HG03469 (cell line): ENCODE data around the gene DRD2.

ENCODE experiments used
- ATAC-seq: cut with Tn5 transposase; IDR thresholded peaks from one replicate; pipeline ENCODE4 v1.9.1; 2021; ENCODE audit warnings: mild to moderate bottlenecking, moderate library complexity, moderate number of reproducible peaks; ENCODE audit not compliant: unreplicated experiment

DRD2 gene

DNA sequence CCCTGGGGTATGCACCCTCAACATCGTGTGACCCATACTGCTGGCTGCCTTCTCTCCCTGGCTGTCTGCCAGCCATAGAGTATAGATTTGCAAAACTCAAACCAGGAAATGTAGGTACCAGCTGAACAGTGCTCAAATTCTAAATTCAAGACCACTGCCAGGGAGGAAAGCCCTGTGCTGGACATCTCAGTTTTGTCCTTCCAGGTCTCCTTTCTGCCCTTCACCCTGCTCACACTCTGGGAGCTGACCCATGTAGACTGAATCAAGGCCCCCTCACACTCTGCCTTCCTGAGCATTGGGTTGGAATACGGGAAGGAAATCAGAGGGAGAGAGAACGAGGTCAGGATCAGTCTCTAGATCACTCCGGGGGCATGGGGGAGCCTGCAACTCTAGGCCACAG, 12.4 kb upstream of the DRD2 start:
- ATAC-seq: no peak

DNA sequence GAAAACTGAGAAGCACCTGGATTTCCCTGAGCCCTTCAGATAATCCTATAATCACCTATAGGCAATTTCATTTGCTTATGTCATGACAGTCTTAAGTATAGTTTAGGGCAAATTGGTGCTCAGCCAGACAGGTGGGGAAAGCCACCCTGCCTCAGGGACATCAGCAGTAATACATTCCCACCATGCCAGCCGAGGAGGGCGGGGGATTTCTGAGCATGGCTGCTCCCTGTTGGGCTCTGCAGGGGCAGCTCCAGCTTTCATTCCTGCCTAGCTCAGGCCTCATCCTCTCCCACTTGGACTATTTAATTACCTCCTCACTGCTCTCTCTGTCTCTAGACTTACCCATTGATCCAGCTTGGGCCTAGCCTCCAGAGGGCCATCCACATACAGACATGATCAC, 9.0 kb upstream of the DRD2 start:
- no peak for ATAC-seq

DNA sequence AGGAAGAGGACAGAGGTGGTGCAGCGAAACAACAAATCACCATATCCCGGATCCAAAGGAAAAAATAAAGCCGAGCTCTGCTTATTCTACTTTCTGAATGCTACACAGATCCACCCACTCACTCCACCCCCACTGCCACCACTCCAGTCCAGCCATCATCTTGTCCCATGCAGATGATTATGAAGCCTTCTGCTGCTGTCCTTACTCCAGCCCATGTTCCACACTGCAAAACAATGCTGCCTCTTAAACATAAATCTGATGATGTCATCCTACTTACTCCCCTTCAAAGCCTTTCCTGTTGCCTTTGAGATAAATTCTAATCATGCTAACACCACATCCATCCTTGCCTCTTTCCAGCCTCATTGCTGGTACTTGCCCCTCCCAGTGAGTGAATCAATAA, 6.5 kb upstream of the DRD2 start:
- no peak for ATAC-seq

DNA sequence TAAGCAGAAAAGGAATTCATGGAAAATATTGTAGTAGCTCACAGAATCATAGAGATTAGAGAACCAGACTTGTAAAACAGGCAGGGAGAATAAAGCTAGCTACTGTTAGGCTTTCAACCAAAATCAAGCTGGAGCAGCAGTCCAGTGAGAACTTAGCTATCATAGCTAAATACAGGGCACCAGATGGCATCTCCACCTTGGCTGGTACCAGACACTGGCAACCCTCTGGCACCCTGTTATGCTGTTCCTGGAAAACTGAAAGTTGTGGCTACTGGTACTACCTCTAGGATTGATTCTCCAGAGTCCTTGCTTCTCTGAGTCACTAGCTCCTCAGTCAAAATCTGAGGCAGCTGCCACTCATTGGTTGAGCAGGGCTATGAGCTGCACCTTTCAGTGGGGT, 6.0 kb upstream of the DRD2 start:
- no peak for ATAC-seq

DNA sequence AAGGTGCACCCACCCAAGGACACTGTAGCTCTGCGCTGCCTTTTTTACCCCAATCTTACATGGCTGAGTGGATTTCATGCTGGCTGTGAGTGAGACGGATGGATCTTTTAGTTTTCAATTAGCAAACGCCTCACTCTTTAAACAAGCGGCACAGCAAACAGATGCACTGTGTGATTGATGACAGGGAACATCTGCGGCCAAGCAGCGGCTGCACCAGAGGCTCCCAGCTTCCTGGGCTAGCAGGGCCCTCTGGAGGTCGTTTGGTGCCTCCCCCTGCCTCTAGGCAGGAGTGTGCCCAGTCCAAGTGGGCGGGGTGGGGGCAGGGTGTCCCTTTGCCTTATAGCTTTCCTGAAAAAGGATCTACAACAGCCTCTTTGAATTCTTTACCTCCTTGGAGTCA, 2.1 kb upstream of the DRD2 start:
- ATAC-seq: no peak

DNA sequence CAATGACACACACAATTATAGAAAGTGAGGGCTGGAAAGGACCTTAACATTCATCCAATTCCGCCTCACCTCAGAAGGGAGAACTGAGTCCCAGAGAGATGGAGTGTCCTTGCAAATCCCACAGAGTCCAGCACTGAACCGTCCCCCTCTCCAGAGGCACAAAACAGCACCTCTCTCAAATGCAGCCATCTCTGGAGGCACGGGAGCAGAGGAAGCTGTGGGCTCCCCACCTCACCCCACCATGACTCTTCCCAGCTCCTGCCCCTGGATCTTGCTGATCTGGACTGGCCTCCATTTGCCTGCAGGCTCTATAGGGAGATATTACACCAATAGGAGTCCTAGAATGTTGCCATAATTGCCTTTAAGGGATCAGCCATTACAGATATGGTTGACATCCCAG, 1.4 kb upstream of the DRD2 start:
- no peak for ATAC-seq

DNA sequence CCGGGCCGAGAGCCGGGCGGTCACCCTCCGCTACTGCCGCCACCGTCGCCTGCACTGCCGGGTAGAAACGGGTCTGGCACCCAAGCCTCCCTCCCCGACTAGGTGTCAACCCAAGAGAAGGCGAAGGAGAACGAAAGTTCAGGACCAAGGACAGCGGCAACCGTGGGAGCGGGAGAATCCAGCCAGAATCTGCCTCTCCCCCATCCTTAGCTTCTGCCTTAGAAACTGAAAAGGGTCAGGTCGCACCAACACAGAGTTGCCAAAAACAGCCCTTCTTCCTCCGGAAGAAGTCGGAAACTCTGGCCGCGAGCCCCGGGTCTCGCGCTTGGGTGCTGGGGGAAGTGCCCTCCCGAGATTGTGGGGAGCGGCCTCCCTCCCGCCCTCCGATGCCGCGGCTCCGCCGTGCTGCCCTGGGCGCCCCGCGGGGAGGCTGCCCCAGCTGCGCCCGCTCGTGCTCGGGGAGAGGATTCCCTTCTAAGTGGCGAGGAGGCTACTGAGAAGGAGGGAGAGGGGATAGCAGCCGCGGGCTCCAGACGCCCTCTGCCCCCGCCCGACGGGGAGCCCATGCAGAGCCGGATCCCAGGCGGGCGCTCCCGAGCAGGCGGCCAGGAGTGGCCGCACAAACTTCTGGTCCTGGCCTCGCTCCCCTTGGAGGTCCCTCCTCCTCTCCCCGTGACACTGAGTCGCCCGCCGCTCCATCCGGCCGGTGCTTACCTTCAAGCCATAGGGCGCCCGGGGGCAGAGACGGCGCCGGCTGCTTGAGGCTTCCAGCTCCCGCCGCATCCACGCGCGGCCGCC, 637 bp downstream of the DRD2 start:
- ATAC-seq: no peak

DNA sequence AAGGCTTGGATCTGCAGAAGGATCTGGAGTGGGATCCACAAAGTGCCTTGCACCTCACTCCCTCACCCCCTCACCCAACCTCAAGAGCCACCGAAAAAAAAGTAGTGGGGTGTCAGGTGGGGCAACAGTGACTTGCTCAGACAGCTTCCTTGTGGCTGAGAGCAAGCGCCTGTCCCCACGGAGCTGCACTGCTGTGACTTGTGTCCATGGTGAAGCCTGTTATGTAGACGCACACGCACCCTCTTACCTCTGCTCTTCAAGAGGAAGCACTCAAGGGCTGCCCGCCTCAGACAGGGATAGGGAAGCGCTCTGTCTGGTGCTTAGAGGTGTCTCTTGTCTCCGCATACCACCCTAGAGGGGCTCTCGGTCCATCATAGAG, 1.2 kb downstream of the DRD2 start:
- ATAC-seq: no peak

DNA sequence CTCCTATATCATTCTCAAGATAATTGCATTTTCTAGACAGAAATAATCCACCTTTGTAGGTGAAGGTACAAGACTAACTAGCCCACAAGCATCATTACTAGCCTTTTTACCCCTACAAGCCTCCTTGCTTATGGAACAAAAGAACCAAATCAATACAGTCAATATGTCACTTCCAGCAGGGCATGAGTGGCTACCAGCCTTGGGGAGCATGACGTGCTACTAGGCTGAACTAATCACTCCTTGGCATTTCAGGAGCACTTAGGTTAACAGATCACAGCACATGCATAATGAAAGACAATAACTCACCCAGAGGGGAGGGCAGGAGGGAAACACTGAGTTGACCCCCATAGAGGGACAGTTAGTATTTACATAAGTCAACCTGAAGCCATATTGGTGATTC, 2.7 kb downstream of the DRD2 start:
- no peak for ATAC-seq

DNA sequence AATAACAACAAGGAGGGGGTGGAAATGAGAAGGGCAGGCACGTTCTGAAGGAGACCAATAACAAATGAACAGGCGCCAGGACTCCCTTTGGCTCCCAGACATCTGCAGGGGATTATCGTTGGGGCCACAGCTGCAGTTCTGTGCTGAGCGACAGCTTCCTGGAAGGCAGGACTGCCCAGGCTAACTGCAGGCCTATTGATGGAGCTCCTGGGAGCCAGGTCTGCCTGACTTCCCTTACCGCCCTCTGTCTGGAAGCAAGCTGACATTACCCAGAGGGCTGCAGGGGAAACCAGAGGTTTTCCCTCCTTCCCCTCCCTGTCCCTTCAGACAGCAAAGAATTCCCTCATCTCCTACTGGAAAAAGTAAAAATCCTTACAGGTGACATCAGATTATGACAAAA, 5.0 kb downstream of the DRD2 start:
- no peak for ATAC-seq

DNA sequence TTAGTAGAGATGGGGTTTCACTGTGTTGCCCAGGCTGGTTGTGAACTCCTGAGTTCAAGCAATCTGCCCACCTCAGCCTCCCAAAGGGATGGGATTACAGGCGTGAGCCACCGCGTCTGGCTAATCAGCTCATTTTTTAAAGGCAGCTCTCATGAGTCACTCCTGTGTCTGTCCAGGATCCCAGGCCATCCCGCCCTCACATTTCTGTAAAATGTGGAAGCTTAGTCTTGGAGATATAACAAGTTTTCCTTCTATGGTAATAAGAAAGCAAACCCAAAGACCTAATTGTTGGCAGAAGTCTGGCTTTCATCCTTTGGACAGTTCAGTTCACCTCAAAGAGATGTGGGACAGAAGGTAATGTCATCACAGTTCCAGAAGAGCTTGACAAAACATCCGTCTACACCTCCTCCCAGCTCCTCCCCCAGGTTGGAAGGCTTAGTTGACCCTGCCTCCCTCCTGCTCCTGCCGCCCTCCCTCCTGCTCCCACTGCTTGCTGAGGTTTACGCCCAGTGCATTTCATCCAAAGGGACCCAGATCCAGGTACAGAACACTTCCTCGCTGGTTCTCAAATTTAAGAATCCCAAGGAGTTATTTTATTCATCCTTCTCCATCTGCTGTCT, 6.4 kb downstream of the DRD2 start:
- no peak for ATAC-seq

DNA sequence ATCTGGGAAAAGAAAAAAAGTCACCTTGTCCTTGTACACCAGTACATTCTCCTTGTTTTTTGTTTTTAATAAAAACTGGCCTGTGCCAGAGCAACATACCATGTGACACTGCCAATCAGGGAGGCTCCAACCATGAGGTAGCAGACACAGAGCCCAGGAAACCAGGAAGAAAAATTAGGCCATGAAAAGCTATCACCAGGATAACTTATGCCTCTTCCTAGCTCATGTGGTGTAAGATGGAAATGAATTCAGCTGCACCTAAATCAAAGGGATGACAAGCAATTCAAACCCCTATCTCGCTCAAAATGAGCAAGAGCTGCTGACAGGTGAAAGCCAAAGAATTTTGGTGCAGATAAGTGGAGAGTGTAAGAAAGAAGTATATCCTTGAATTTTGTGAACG, 7.7 kb downstream of the DRD2 start:
- no peak for ATAC-seq

DNA sequence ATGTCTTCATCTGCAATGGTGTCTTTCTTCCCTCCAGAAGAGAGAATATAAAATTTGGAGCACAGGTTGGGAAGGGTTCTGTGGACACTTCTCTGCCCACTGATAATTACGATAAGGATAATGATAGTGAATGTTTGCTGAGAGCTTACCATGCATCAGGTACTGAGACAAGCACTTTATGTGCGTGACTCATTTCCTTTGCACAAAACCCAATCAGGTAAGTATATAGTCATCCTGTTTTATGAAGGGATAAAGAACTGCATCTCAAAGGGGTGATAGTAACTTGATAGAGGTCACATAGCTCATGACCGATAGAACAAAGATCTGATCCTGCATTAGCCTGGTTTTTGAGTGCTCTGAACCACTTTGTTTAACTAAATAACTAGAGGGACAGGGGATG, 9.4 kb downstream of the DRD2 start:
- ATAC-seq: no peak

DNA sequence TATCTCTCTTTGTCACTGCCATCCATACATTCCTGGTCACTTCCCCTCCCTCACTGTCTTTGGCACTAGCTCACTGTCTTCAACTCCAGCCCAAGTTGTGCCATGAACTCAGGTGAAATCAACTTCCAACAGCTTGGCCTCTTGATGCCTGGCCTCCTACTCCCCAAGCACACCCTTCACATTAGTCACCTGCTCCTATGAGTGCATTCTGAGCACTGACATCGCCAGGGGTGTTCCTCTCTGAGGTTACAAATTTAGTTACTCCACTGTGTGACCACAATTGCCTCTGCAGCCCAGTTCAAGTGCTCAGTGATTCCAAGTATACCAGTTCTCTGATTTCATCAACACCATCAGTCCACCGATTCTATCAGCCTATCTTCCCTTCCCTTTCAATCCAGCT, 10.8 kb downstream of the DRD2 start:
- no peak for ATAC-seq

DNA sequence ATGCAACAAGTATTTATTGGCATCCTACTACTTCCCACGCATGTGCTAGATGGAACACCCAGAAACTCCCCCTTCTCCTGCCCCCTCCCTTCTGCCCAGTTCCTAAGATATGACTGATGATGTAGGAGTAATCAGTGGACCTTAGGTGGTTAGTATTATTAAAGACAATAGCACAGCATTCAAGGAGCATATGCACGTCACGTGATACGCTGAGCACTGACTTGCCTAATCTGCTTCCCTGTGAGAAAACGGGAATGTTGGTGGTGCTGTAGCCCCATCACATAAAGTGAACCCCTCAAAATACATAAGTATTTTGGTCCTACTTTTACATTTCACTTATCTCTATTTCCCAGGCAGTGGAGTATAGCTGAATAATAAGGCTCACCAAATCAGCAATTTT, 12.4 kb downstream of the DRD2 start:
- ATAC-seq: no peak

DNA sequence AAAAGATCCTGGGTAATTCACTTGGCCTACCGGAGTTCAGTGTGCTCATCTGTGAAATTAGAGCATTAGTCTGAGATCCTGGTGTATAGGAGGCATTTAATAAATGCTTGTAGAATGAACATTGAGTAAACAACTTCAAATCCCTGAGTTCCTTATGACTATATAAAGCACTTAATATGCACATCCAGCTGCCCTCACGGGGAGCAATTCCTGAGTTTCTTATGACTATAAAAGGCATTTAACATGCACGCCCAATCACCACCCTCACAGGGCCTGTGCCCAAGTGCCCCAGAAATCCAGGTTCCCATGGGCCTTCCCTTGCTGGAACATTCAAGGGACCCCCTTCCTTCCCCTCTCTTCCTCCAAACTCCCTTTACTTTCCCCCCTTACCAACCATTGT, 13.6 kb downstream of the DRD2 start:
- ATAC-seq: no peak

DNA sequence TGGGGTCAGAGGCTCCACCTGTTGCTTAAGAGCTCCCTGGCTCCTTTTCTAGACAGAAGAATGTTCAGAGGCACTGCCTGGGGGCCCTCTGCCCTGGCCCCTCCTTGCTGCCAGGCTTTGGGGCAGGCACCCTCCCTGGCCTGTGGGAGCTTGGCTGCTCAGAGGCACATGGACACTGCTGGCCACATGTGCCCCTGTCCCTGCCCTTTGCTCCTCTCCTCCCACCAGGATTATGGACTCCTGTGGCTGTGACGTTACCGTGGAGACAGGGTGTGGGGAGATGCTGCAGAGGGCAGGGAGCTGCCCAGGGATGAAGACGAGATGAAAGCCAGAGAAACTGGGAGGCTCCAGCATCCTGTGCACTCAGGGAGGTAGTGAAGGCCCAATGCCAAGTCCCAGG, 14.7 kb downstream of the DRD2 start:
- no peak for ATAC-seq

DNA sequence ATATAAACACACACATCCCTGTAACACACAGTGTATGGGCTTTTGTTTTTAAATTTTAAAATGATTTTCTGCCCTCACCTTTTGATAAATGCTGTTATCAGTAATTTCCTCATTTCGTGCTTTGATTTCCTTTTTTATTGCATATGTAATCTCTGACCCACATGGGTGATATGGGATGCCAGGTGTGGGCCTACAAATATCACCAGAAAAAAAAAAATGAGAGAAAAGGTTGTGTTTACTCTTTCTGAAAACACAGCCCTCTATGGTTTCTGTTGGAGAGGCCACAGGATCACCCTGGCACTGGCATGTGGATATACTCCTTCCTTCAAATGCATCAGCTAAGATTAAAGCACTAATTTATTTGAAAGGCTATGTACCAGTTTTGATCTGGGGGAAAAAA, 17.0 kb downstream of the DRD2 start:
- ATAC-seq: no peak

DNA sequence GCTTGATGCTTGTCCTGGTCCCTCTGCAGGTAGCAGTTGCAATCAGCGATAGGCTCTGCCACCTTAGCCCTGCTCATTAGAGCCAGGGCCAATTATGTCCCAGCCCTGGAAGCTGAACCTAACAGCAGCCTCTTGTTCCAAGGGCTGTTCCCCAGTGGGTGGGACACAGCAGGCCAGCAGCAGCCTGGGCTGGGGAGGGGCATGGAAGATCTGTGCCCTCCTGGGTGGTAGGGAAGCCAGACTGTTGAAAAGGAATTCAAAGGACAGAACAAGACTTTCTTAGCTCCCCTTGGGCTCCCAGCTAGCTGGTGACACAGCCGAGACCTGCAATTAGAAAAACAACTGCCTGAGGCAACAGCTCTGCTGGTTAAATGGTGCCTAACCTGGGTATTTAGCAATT, 17.4 kb downstream of the DRD2 start:
- no peak for ATAC-seq

DNA sequence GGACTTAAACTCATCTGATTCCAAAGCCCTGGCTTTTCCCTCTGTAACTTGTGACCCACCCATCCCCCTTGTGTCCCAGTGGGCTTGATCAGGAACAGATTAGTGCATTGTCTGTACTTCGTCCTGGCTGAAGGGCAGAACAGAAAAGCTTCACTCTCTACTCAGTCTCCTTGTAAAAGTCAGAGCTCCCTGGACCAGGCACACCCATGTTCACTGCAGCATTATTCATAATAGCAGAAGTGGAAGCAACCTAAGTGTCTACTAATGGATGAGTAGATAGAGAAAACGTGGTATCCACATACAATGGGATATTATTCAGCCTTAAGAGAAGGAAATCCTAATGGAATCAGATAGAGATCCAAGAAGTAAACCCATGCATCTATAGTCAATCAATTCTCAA, 20.7 kb downstream of the DRD2 start:
- no peak for ATAC-seq

DNA sequence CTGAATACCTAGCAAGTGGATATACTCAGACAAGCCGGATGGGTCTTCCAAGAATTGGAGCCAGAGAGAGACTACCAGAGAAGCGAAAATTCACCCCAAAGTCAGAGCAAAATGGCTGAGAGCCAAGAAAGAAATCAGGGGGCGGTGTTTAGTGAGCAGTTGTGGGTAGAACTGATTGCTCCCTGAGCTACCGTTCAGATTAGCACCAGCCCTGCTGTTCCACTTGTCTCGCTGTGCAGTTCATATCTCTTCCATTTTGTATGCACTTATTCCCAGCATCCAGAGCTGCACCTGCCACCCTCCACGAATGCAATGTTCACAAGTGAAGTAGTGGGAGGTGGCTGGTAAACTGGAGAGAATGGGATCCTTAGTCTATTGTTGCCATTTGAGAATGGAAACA, 25.5 kb downstream of the DRD2 start:
- ATAC-seq: no peak

DNA sequence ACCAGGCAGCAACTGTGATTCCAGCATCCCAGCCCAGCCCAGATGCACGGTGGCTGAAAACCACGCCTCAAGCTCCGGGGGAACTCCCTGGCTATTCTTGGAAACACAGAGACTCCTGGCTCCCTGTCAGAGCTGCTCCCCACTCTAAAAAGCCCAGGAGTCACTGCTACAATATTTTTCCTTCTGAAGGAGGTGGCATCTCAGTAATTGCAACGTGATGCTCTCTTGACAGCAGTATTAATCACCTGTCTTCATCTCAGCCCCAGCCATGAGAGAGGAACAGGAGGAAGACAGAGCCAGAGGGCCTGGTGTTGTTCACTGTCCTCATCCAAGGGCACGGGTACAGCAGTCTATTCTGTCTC, 26.9 kb downstream of the DRD2 start:
- ATAC-seq: no peak
